NCI-H1092 treated with DMSO at 0.1 percent for 48 hours (cell line): Measurements from ENCODE around the gene BLMH.
"Not testable (repeated sequence)": the region's sequence is repeated elsewhere in the genome, so short reads cannot be mapped to it uniquely, and the experiment has no call there.

Experiments used
- DNase-seq: peaks from one replicate; lab custom pipeline; 2025; lab: John Stamatoyannopoulos, UW

The BLMH gene

GRCh38 chr17:30248786-30249185, 43.0 kb downstream of the BLMH start:
- DNase-seq, result no peak

GRCh38 chr17:30246460-30246859, 45.3 kb downstream of the BLMH start:
- no peak for DNase-seq

- no peak for DNase-seq
Measured at GRCh38 chr17:30244853-30245385, 46.8 kb downstream of the BLMH start.

GRCh38 chr17:30243568-30243967, 48.2 kb downstream of the BLMH start:
- no peak for DNase-seq

- DNase-seq, result no peak
Measured at GRCh38 chr17:30243002-30243401, 48.7 kb downstream of the BLMH start.

GRCh38 chr17:30241051-30241450, 50.7 kb downstream of the BLMH start:
- DNase-seq, result no peak

- DNase-seq, result no peak
Measured at GRCh38 chr17:30240177-30240576, 51.6 kb downstream of the BLMH start.

GRCh38 chr17:30239089-30239462, 52.7 kb downstream of the BLMH start:
- no peak for DNase-seq

- no peak for DNase-seq
Measured at GRCh38 chr17:30238387-30239088, 53.2 kb downstream of the BLMH start.

GRCh38 chr17:30238003-30238344, 53.8 kb downstream of the BLMH start:
- DNase-seq, result no peak

GRCh38 chr17:30237296-30238002, 54.3 kb downstream of the BLMH start:
- DNase-seq, result no peak

- peak; percentile 25 for DNase-seq
Measured at GRCh38 chr17:30236766-30237165, 55.0 kb downstream of the BLMH start.

GRCh38 chr17:30236297-30236624, 55.5 kb downstream of the BLMH start:
- DNase-seq, result no peak

- DNase-seq, result no peak
Measured at GRCh38 chr17:30235386-30236296, 56.1 kb downstream of the BLMH start, which contains the start of gene SLC6A4. Gene SLC6A4 (minus strand): TSS chr17:30235697. CDS start chr17:30221958, 13,739 bp downstream.

GRCh38 chr17:30234964-30235363, 56.8 kb downstream of the BLMH start:
- no peak for DNase-seq

GRCh38 chr17:30234296-30234695, 57.4 kb downstream of the BLMH start:
- no peak for DNase-seq

- DNase-seq, result no peak
Measured at GRCh38 chr17:30232824-30233427, 58.8 kb downstream of the BLMH start.

- DNase-seq, result no peak
Measured at GRCh38 chr17:30232015-30232823, 59.5 kb downstream of the BLMH start.

- DNase-seq, result no peak
Measured at GRCh38 chr17:30230596-30231125, 61.1 kb downstream of the BLMH start.

- not testable (repeated sequence) for DNase-seq
Measured at GRCh38 chr17:30230009-30230408, 61.7 kb downstream of the BLMH start.

GRCh38 chr17:30229012-30229411, 62.7 kb downstream of the BLMH start:
- DNase-seq, result no peak
